MM.1S (cell line): ENCODE results near the gene BEST4.

Experiments
- EZH2 ChIP-seq: fragments of 300-600 bp; sonication (generic); optimal IDR thresholded peaks from 2 replicates; pipeline ENCODE3; 2017; ENCODE audit warnings: low read depth, mild to moderate bottlenecking, antibody characterized with exemption, low read length, mixed read lengths
- TF ChIP-seq, protein P1 (sequence below): fragments of 300-600 bp; sonication (generic); IDR thresholded peaks from 2 replicates; pipeline ENCODE4 v1.5.1; 2016; ENCODE audit warnings: antibody characterized with exemption, low read length, mixed read lengths

DNA sequence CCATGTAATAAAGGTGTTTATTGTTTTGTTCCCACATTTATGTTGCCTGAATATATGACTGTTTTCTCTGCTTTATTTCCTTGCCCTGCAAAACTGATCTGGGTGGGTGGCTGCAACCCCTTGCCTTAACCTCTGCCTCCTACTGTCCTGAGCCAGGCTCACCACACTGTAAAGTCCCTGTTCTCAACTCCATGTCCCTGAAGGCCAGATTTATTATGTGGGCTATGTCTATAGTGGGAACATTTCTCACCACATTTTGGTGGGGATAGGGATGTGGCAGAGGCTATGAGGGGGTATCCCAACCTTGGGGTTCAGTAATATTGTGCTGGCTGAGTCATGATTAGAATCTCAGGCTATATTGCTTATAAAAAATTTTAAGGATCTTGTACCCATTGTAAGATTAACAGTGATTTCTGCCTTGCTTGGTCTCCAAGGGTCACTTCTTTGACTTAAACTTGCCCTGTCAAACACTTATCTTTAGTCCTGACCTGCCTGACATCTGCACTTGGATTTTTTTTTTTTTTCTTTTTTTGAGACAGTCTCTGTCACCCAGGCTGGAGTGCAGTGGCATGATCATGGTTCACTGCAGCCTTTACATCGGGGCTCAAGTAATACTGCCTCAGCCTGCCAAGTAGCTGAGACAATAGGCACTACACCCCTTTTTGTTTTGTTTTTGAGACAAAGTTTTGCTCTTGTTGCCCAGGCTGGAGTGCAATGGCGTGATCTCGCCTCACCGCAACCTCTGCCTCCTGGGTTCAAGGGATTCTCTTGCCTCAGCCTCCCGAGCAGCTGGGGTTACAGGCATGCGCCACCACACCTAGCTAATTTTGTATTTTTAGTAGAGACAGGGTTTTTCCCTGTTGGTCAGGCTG is 9.0 kb downstream of the BEST4 start:
- TF ChIP-seq, protein P1, sequence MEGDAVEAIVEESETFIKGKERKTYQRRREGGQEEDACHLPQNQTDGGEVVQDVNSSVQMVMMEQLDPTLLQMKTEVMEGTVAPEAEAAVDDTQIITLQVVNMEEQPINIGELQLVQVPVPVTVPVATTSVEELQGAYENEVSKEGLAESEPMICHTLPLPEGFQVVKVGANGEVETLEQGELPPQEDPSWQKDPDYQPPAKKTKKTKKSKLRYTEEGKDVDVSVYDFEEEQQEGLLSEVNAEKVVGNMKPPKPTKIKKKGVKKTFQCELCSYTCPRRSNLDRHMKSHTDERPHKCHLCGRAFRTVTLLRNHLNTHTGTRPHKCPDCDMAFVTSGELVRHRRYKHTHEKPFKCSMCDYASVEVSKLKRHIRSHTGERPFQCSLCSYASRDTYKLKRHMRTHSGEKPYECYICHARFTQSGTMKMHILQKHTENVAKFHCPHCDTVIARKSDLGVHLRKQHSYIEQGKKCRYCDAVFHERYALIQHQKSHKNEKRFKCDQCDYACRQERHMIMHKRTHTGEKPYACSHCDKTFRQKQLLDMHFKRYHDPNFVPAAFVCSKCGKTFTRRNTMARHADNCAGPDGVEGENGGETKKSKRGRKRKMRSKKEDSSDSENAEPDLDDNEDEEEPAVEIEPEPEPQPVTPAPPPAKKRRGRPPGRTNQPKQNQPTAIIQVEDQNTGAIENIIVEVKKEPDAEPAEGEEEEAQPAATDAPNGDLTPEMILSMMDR, result no peak
- no peak for TF ChIP-seq EZH2
